Stimulated activated CD4-positive, alpha-beta T cell treated with anti-CD3 and anti-CD28 coated beads, Interleukin-12 subunit alpha, Interleukin-12 subunit beta, amount 100 ng/mL, for 24 hours (primary cell): ENCODE results near the gene FAM168A.

Source experiments
- DNase-seq, 2 experiments: peaks; one replicate each; pipeline ENCODE4 v3.0.0-alpha.2; 2020; ENCODE audit warnings: low read depth in 2 of 2

The FAM168A gene

GRCh38 chr11:73388265-73389133 lies 209.4 kb downstream of the FAM168A start:
- DNase-seq: no peak

- no peak for DNase-seq
Measured at GRCh38 chr11:73387594-73388264, 210.2 kb downstream of the FAM168A start.

GRCh38 chr11:73386546-73386945 lies 211.4 kb downstream of the FAM168A start:
- DNase-seq: no peak

- DNase-seq: no peak
Measured at GRCh38 chr11:73386016-73386415, 211.9 kb downstream of the FAM168A start.

GRCh38 chr11:73384872-73385689 lies 212.8 kb downstream of the FAM168A start:
- no peak for DNase-seq

GRCh38 chr11:73384531-73384871 lies 213.4 kb downstream of the FAM168A start:
- no peak for DNase-seq

GRCh38 chr11:73384125-73384441 lies 213.8 kb downstream of the FAM168A start:
- DNase-seq: no peak

- DNase-seq: no peak
Measured at GRCh38 chr11:73383249-73384124, 214.4 kb downstream of the FAM168A start.

GRCh38 chr11:73382747-73383146 lies 215.2 kb downstream of the FAM168A start:
- DNase-seq: no peak

GRCh38 chr11:73382183-73382582 lies 215.7 kb downstream of the FAM168A start:
- no peak for DNase-seq

- DNase-seq: no peak
Measured at GRCh38 chr11:73381589-73381988, 216.3 kb downstream of the FAM168A start.

- DNase-seq: no peak
Measured at GRCh38 chr11:73380897-73381410, 217.0 kb downstream of the FAM168A start.

- no peak for DNase-seq
Measured at GRCh38 chr11:73380331-73380730, 217.6 kb downstream of the FAM168A start.

GRCh38 chr11:73379189-73379880 lies 218.6 kb downstream of the FAM168A start:
- no peak for DNase-seq

- peak; percentile 28 to 52 for DNase-seq
Measured at GRCh38 chr11:73376803-73377629, 220.9 kb downstream of the FAM168A start.

- DNase-seq: peak; percentile 86 to 92
Measured at GRCh38 chr11:73376160-73376802, 221.6 kb downstream of the FAM168A start, which contains the start of gene RELT. Gene RELT (plus strand): TSS chr11:73376399. CDS start chr11:73389137, 12,738 bp downstream.

GRCh38 chr11:73375830-73376159 lies 222.1 kb downstream of the FAM168A start:
- DNase-seq: no peak

- DNase-seq: no peak
Measured at GRCh38 chr11:73374151-73374550, 223.8 kb downstream of the FAM168A start.

- no peak for DNase-seq
Measured at GRCh38 chr11:73372375-73372993, 225.4 kb downstream of the FAM168A start.
